SK-N-SH treated with all-trans-retinoic acid at 6 μM for 48 hours (cell line): ENCODE data around the gene RPS6KB2.
A peak's percentile ranks its signal among the peaks of the same experiment; 100 is the strongest.

Source experiments
- ATAC-seq: fragments of 200-7000 bp; cut with Tn5 transposase; 3 replicates; pipeline ENCODE4 v1.9.1; 2020; ENCODE audit warnings: mild to moderate bottlenecking, moderate library complexity
- ARNTL ChIP-seq: fragments of 450-650 bp; formaldehyde crosslinking; IDR thresholded peaks from 2 replicates; pipeline ENCODE4 v1.5.0; 2020; ENCODE audit warnings: low read depth, mild to moderate bottlenecking, moderate library complexity, borderline replicate concordance
- CSRNP3 ChIP-seq: fragments of 250-450 bp; sonication (Bioruptor Pico); IDR thresholded peaks from 2 replicates; pipeline ENCODE4 v1.5.1; 2021; ENCODE audit warnings: mild to moderate bottlenecking, moderate library complexity
- ESRRG ChIP-seq: fragments of 250-450 bp; sonication (Bioruptor Pico); IDR thresholded peaks from 2 replicates; pipeline ENCODE4 v1.6.1; 2021; ENCODE audit warnings: mild to moderate bottlenecking
- GLIS3 ChIP-seq: fragments of 250-450 bp; sonication (Bioruptor Pico); IDR thresholded peaks from 2 replicates; pipeline ENCODE4 v1.5.0; 2020; ENCODE audit warnings: mild to moderate bottlenecking, moderate library complexity
- OSR1 ChIP-seq: fragments of 250-450 bp; sonication (Bioruptor Pico); IDR thresholded peaks from 2 replicates; pipeline ENCODE4 v1.8.0; 2022; ENCODE audit warnings: moderate library complexity, mild to moderate bottlenecking, inconsistent platforms
- PATZ1 ChIP-seq: fragments of 250-450 bp; sonication (Bioruptor Pico); IDR thresholded peaks from 2 replicates; pipeline ENCODE4 v1.8.0; 2020; ENCODE audit warnings: mild to moderate bottlenecking, moderate library complexity, borderline replicate concordance
- PPARA ChIP-seq: fragments of 250-450 bp; sonication (Bioruptor Pico); IDR thresholded peaks from 2 replicates; pipeline ENCODE4 v1.5.0; 2020; ENCODE audit warnings: mild to moderate bottlenecking, borderline replicate concordance
- RARB ChIP-seq: fragments of 250-450 bp; sonication (Bioruptor Pico); IDR thresholded peaks from 2 replicates; pipeline ENCODE4 v1.8.0; 2021; ENCODE audit warnings: mild to moderate bottlenecking, moderate library complexity
- SNAI2 ChIP-seq: fragments of 250-450 bp; sonication (Bioruptor Pico); IDR thresholded peaks from 2 replicates; pipeline ENCODE4 v1.5.0; 2020; ENCODE audit warnings: mild to moderate bottlenecking, moderate library complexity
- TCF4 ChIP-seq: fragments of 250-450 bp; sonication (Bioruptor Pico); IDR thresholded peaks from 2 replicates; pipeline ENCODE4 v1.8.0; 2021; ENCODE audit warnings: mild to moderate bottlenecking, moderate library complexity, borderline replicate concordance
- TOX ChIP-seq: fragments of 250-450 bp; sonication (Bioruptor Pico); IDR thresholded peaks from 2 replicates; pipeline ENCODE4 v1.8.0; 2021; ENCODE audit warnings: mild to moderate bottlenecking, moderate library complexity, borderline replicate concordance
- TSHZ2 ChIP-seq: fragments of 250-450 bp; sonication (Bioruptor Pico); IDR thresholded peaks from 2 replicates; pipeline ENCODE4 v1.5.0; 2020; ENCODE audit warnings: mild to moderate bottlenecking, moderate library complexity
- ZFP3 ChIP-seq: fragments of 250-450 bp; sonication (Bioruptor Pico); IDR thresholded peaks from 2 replicates; pipeline ENCODE4 v1.5.0; 2020; ENCODE audit warnings: mild to moderate bottlenecking, moderate library complexity
- ZNF70 ChIP-seq: fragments of 450-650 bp; formaldehyde crosslinking; IDR thresholded peaks from 2 replicates; pipeline ENCODE4 v1.5.0; 2020; ENCODE audit warnings: mild to moderate bottlenecking, moderate library complexity
- ZNF8 ChIP-seq: fragments of 450-650 bp; formaldehyde crosslinking; IDR thresholded peaks from 2 replicates; pipeline ENCODE4 v1.5.0; 2020; ENCODE audit warnings: mild to moderate bottlenecking, moderate library complexity
- TF ChIP-seq, protein P1 (sequence below): fragments of 250-450 bp; sonication (Bioruptor Pico); IDR thresholded peaks from 2 replicates; pipeline ENCODE4 v1.5.1; 2020; ENCODE audit warnings: low read depth, mild to moderate bottlenecking, moderate library complexity

Gene RPS6KB2

DNA sequence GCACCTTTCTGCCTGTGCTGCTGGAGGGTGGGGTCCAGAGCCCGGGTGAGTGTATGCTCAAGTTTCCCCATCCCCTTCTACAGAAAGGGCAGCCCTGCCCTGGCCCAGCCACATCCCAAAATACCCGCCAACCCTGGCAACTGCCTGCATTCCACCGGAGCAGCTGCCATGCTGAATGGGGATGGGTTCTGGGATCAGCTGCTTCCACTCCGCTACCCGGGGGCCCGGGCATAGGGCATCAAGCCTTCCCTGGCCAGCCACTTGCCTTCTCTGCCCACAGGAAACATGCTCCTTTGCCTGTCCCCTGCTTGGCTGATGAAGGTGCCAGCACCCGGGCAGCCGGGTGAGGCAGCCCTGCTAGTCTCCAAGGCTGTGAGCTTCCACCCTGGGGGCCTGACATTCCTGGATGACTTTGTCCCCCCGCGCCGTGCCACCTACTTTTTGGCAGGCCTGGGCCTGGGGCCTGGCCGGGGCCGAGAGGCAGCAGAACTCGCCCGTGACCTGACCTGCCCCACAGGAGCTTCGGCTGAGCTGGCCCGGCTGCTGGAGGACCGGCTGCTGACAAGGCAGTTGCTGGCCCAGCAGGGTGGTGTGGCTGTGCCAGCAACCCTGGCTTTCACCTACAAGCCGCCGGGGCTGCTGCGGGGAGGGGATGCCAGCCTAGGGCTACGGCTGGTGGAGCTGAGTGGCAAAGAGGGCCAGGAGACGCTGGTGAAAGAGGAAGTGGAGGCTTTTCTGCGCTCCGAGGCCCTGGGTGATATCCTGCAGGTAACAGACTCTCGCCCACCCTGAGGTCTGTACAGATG lies 9.6 kb upstream of the RPS6KB2 start (continued):
- TF ChIP-seq CSRNP3 (CRISPR knock-in tag) = no peak
- TF ChIP-seq, all 23 proteins: peak for 0

DNA sequence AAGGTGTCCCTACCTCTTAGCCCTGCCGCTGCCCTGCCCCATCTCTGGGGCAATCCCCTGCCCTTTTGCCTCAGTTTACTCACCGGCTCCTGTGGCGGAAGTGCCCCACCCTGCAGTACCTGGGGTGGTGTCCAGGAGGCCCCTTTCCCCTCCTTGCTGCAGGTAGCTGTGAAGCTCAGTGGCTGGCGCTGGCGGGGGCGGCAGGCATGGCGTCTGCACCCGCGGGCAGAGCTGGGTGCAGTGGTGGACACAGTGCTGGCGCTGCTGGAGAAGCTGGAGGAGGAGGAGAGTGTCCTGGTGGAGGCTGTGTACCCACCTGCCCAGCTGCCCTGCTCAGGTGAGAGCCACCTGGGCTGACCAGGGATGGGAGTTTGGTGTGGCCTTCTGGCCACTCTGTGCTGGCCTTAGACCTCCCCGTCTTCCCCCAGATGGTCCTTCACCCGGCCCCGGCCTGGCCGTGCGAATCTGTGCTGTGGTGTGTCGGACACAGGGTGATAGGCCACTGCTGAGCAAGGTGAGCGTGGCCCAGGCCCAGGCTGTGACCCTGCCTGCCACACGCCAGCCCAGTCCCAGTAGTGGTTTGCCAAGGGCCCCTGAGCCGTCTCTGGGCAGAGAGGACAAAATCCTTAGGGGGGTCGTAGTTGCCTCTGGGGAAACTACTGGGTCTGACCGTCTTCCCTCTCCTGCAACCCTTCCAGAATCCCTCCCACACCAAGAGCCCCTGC lies 8.8 kb upstream of the RPS6KB2 start:
- no peak for ATAC-seq

DNA sequence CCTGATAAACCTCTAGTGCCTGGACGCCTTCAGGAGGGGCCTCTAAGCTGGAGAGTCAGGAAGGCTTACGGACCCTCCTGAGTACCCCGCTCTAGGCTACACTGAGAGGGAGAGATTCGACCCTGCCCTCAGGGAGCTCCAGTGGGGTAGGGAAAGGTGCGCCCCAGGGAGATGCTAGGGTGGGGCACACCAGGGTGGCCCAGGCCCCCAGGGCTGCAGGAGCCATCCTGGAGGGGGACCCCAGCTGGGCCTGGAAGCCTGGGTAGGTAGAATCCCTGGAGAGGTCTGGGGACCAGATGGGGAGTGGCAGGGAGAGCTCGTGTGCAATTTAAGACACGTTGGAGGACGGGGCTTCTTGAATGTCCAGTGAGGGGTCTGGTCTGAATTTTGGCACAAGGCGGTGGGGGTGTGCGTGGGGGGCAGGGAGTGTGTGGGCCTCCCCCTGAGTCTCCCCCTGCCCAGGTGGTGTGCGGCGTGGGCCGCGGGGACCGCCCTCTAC lies 8.1 kb upstream of the RPS6KB2 start:
- ATAC-seq = no peak
- no peak for TF ChIP-seq ZNF8 (CRISPR knock-in tag)
- no peak for TF ChIP-seq TSHZ2 (CRISPR knock-in tag)
- no peak for TF ChIP-seq TCF4 (CRISPR knock-in tag)
- TF ChIP-seq TOX (CRISPR knock-in tag) = no peak
- TF ChIP-seq ZFP3 = no peak
- no peak for TF ChIP-seq ESRRG
- TF ChIP-seq ARNTL = no peak
- TF ChIP-seq PATZ1 (CRISPR knock-in tag) = no peak
- no peak for TF ChIP-seq GLIS3 (CRISPR knock-in tag)
- no peak for TF ChIP-seq PPARA
- no peak for TF ChIP-seq ZNF70 (CRISPR knock-in tag)

More for the DNA sequence above, 8.8 kb upstream of the RPS6KB2 start:
- TF ChIP-seq, protein P1, sequence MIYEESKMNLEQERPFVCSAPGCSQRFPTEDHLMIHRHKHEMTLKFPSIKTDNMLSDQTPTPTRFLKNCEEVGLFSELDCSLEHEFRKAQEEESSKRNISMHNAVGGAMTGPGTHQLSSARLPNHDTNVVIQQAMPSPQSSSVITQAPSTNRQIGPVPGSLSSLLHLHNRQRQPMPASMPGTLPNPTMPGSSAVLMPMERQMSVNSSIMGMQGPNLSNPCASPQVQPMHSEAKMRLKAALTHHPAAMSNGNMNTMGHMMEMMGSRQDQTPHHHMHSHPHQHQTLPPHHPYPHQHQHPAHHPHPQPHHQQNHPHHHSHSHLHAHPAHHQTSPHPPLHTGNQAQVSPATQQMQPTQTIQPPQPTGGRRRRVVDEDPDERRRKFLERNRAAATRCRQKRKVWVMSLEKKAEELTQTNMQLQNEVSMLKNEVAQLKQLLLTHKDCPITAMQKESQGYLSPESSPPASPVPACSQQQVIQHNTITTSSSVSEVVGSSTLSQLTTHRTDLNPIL = no peak
- no peak for TF ChIP-seq PPARA

GRCh38 chr11:67420646-67421429 lies 7.5 kb upstream of the RPS6KB2 start:
- peak; percentile 93 for ATAC-seq
- TF ChIP-seq ZFP3 (peak; percentile 47; the same call in 1 of the 2 replicates), OSR1 (CRISPR knock-in tag) (no peak)

DNA sequence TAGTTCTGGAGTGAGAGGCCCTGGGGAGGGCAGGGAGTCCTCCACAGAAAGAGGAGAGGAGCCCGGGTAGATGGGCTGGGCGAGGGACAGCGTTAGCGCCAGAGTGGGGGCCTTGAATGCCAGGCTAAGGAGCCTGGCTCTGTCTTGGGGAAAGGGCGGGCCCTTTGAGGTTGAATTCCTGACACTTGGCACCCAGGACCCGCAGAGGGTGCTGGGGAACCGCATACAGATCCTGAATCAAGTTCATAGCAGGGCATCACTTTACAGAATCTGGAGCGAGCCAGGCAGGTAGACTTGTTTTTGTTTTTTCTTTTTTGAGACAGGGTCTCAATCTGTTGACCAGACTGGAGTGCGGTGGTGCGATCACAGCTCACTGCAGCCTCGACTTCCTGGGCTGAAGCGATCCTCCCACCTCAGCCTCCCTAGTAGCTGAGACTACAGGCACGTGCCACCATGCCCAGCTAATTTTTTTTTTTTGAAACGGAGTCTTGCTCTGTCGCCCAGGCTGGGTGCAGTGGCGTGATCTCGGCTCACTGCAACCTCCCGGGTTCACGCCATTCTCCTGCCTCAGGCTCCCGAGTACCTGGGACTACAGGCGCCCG lies 6.8 kb upstream of the RPS6KB2 start:
- no peak for ATAC-seq
- TF ChIP-seq TOX (CRISPR knock-in tag) (no peak), GLIS3 (CRISPR knock-in tag) (no peak), ESRRG (no peak), SNAI2 (CRISPR knock-in tag) (no peak), RARB (CRISPR knock-in tag) (no peak), TSHZ2 (CRISPR knock-in tag) (no peak), OSR1 (CRISPR knock-in tag) (no peak), CSRNP3 (CRISPR knock-in tag) (no peak)
- TF ChIP-seq, protein P1 = no peak
